HepG2 (cell line): Measurements from ENCODE around the gene BCL2L2. TPM values are rescaled to one million over a fixed set of nuclear protein-coding genes. Genes with fewer than 3 reads are reported as not detected.
A peak's percentile ranks its signal among the peaks of the same experiment; 100 is the strongest.

ENCODE experiments used
- ATF6 ChIP-seq: sonication (generic); formaldehyde crosslinking; conservative IDR thresholded peaks from 2 replicates; pipeline ENCODE4 v1.4.0; 2020; ENCODE audit warnings: missing genetic modification reagents
- BCL6 ChIP-seq: IDR thresholded peaks from 2 replicates; pipeline ENCODE4 v1.6.1; 2016; ENCODE audit warnings: missing genetic modification reagents, missing compliant biosample characterization
- CENPT ChIP-seq: sonication (generic); formaldehyde crosslinking; IDR thresholded peaks from 2 replicates; pipeline ENCODE4 v1.8.0; 2022; ENCODE audit warnings: low read depth, mild to moderate bottlenecking, moderate library complexity, missing genetic modification reagents
- GATAD2A ChIP-seq: IDR thresholded peaks from 2 replicates; pipeline ENCODE4 v1.6.1; 2016
- GTF3A ChIP-seq: sonication (generic); formaldehyde crosslinking; conservative IDR thresholded peaks from 2 replicates; pipeline ENCODE4 v1.4.0; 2020; ENCODE audit warnings: mild to moderate bottlenecking, missing genetic modification reagents
- HMG20A ChIP-seq: IDR thresholded peaks from 2 replicates; pipeline ENCODE4 v1.6.1; 2016; ENCODE audit warnings: borderline replicate concordance
- HMG20B ChIP-seq: conservative IDR thresholded peaks from 2 replicates; pipeline ENCODE4 v1.6.1; 2016; ENCODE audit warnings: missing genetic modification reagents, missing compliant biosample characterization
- ISX ChIP-seq: sonication (generic); formaldehyde crosslinking; conservative IDR thresholded peaks from 2 replicates; pipeline ENCODE4 v1.5.0; 2020; ENCODE audit warnings: missing genetic modification reagents
- NCOA1 ChIP-seq: sonication (generic); formaldehyde crosslinking; IDR thresholded peaks from 2 replicates; pipeline ENCODE4 v1.9.0; 2021; ENCODE audit warnings: missing genetic modification reagents
- NPAS2 ChIP-seq: sonication (generic); formaldehyde crosslinking; IDR thresholded peaks from 2 replicates; pipeline ENCODE4 v1.8.0; 2022; ENCODE audit warnings: mild to moderate bottlenecking, missing genetic modification reagents, borderline replicate concordance
- SALL2 ChIP-seq: sonication (generic); formaldehyde crosslinking; IDR thresholded peaks from 2 replicates; pipeline ENCODE4 v1.8.1; 2023; ENCODE audit warnings: mild to moderate bottlenecking, missing genetic modification reagents, inconsistent platforms
- TP53 ChIP-seq: sonication (generic); formaldehyde crosslinking; conservative IDR thresholded peaks from 2 replicates; pipeline ENCODE4 v1.4.0; 2020; ENCODE audit warnings: missing genetic modification reagents
- ZNF230 ChIP-seq: sonication (generic); formaldehyde crosslinking; IDR thresholded peaks from 2 replicates; pipeline ENCODE4 v1.4.0; 2020; ENCODE audit warnings: mild to moderate bottlenecking, missing genetic modification reagents
- ZNF24 ChIP-seq: fragments of 450-650 bp; IDR thresholded peaks from 2 replicates; pipeline ENCODE4 v1.6.1; 2017; ENCODE audit warnings: antibody characterized with exemption, mild to moderate bottlenecking
- ZNF260 ChIP-seq: sonication (generic); formaldehyde crosslinking; IDR thresholded peaks from 2 replicates; pipeline ENCODE4 v1.4.0; 2020; ENCODE audit warnings: missing genetic modification reagents, low read depth, mild to moderate bottlenecking, borderline replicate concordance
- ZNF563 ChIP-seq: sonication (generic); formaldehyde crosslinking; IDR thresholded peaks from 2 replicates; pipeline ENCODE4 v1.8.0; 2022; ENCODE audit warnings: mild to moderate bottlenecking, moderate library complexity, missing genetic modification reagents
- ZNF644 ChIP-seq: IDR thresholded peaks from 2 replicates; pipeline ENCODE4 v1.6.1; 2016; ENCODE audit warnings: low read depth
- ZNF720 ChIP-seq: sonication (generic); formaldehyde crosslinking; IDR thresholded peaks from 2 replicates; pipeline ENCODE4 v1.4.0; 2020; ENCODE audit warnings: missing genetic modification reagents
- ZNF724P ChIP-seq: sonication (generic); formaldehyde crosslinking; IDR thresholded peaks from 2 replicates; pipeline ENCODE4 v1.8.0; 2022; ENCODE audit warnings: missing genetic modification reagents, borderline replicate concordance
- polyA plus RNA-seq, 8 experiments: library from polyadenylated mRNA; depleted of rRNA in 3 of 8; stranded (reverse) in 7 of 8; unstranded in 1 of 8; fragments of >200 nt; fragmentation: Illumina TruSeq in 4 of 8; extraction: Trizol in 4 of 8; gene quantifications; 2 replicates each; pipeline versions ENCODE4 v1.2.1 to v1.2.3, GENCODE V29; 2011 to 2016; ENCODE audit warnings: low read depth in 4 of 8, missing spikeins in 1 of 8, mixed read lengths in 1 of 8; ENCODE audit not compliant: insufficient read depth in 1 of 8
- total RNA-seq, 5 experiments: library from RNA; depleted of rRNA; stranded (reverse); fragments of >200 nt; fragmentation: Illumina TruSeq; extraction: Trizol; gene quantifications; 2 replicates each; pipeline ENCODE4 v1.2.3, GENCODE V29; 2016; ENCODE audit warnings: low read depth in 1 of 5
- TF ChIP-seq, protein P1 (sequence below): sonication (generic); formaldehyde crosslinking; IDR thresholded peaks from 2 replicates; pipeline ENCODE4 v1.5.0; 2020; ENCODE audit warnings: missing genetic modification reagents
- TF ChIP-seq, protein P2 (sequence below): sonication (generic); formaldehyde crosslinking; IDR thresholded peaks from 2 replicates; pipeline ENCODE4 v1.4.0; 2020; ENCODE audit warnings: missing genetic modification reagents, borderline replicate concordance

Gene BCL2L2
- total and polyA plus RNA-seq, 2 of the 13 experiments (the other 11 are each of a cell fraction or from before 2014, with no cell fraction given) = 28.1 to 49.8 TPM

GRCh38 chr14:23326491-23327332, 20.1 kb downstream of the BCL2L2 start (continued):
- TF ChIP-seq ATF6 (no peak), HMG20B (CRISPR knock-in tag) (no peak), CENPT (no peak), ZNF644 (CRISPR knock-in tag) (no peak), BCL6 (CRISPR knock-in tag) (0 out of 2 replicates have a peak, but pooled peaks have one; percentile 6), ISX (CRISPR knock-in tag) (no peak), NCOA1 (CRISPR knock-in tag) (no peak), SALL2 (CRISPR knock-in tag) (0 out of 2 replicates have a peak, but pooled peaks have one; percentile 44), ZNF24 (no peak), GATAD2A (CRISPR knock-in tag) (no peak), ZNF260 (CRISPR knock-in tag) (no peak), ZNF724P (CRISPR knock-in tag) (peak; percentile 69; the same call in 1 of the 2 replicates), ZNF720 (CRISPR knock-in tag) (no peak), NPAS2 (CRISPR knock-in tag) (no peak), ZNF563 (CRISPR knock-in tag) (no peak), GTF3A (CRISPR knock-in tag) (no peak), ZNF230 (CRISPR knock-in tag) (no peak; the same call in 1 of the 2 replicates), HMG20A (CRISPR knock-in tag) (no peak), TP53 (CRISPR knock-in tag) (no peak)
- TF ChIP-seq, protein P1, sequence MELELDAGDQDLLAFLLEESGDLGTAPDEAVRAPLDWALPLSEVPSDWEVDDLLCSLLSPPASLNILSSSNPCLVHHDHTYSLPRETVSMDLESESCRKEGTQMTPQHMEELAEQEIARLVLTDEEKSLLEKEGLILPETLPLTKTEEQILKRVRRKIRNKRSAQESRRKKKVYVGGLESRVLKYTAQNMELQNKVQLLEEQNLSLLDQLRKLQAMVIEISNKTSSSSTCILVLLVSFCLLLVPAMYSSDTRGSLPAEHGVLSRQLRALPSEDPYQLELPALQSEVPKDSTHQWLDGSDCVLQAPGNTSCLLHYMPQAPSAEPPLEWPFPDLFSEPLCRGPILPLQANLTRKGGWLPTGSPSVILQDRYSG = 0 out of 2 replicates have a peak, but pooled peaks have one; percentile 48
- TF ChIP-seq, protein P2, sequence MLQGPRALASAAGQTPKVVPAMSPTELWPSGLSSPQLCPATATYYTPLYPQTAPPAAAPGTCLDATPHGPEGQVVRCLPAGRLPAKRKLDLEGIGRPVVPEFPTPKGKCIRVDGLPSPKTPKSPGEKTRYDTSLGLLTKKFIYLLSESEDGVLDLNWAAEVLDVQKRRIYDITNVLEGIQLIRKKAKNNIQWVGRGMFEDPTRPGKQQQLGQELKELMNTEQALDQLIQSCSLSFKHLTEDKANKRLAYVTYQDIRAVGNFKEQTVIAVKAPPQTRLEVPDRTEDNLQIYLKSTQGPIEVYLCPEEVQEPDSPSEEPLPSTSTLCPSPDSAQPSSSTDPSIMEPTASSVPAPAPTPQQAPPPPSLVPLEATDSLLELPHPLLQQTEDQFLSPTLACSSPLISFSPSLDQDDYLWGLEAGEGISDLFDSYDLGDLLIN (CRISPR knock-in tag) = no peak
